ENCODE results near the gene TOP3A. TPM values are rescaled to one million over a fixed set of nuclear protein-coding genes. Genes with fewer than 3 reads are reported as not detected.

The TOP3A gene, protein sequence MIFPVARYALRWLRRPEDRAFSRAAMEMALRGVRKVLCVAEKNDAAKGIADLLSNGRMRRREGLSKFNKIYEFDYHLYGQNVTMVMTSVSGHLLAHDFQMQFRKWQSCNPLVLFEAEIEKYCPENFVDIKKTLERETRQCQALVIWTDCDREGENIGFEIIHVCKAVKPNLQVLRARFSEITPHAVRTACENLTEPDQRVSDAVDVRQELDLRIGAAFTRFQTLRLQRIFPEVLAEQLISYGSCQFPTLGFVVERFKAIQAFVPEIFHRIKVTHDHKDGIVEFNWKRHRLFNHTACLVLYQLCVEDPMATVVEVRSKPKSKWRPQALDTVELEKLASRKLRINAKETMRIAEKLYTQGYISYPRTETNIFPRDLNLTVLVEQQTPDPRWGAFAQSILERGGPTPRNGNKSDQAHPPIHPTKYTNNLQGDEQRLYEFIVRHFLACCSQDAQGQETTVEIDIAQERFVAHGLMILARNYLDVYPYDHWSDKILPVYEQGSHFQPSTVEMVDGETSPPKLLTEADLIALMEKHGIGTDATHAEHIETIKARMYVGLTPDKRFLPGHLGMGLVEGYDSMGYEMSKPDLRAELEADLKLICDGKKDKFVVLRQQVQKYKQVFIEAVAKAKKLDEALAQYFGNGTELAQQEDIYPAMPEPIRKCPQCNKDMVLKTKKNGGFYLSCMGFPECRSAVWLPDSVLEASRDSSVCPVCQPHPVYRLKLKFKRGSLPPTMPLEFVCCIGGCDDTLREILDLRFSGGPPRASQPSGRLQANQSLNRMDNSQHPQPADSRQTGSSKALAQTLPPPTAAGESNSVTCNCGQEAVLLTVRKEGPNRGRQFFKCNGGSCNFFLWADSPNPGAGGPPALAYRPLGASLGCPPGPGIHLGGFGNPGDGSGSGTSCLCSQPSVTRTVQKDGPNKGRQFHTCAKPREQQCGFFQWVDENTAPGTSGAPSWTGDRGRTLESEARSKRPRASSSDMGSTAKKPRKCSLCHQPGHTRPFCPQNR
- 70.7 and 75.0 TPM in 2 replicates for total RNA-seq

DNA sequence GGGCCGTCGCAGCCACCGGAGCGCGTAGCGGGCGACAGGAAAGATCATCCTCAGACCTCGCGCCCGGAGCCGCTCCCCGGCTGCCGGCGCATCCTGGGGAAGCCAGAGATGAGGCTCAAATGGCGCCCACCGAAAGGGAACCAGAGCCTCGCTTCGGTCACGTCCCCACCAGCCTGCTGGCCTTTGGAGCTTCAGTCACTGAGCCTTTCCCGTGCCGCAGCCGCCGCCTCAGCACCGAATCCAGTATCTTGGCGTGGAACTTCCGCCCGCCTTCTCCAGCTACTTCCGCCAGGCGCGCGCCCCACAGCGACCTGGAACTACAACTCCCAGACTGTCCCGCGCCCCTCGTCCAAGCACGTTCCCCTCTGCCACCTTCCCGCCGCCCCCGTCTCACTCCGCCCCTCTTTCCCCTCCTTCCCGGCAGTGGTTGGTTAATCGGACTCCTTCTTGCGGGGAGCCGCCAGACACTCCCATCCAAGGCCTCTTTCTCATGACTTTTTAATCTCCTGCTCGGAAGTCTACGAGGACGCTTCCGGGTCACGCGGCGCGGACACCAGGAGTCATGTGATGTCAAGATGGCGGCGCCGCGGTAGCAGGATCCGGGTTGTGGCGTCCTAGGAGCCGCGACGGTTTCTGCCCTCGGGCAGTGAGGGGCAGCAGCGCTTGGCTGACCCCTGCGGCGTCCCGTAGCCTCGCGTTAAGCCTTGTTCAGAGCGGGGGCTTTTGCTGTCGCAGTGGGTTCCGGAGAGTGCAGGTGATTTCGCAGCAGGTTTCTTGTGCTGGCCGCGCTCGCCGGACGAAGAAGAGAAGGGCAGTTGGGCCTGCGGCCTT lies at the start of gene TOP3A, which contains the start of gene SMCR8:
TSS of gene TOP3A (minus strand) at position 264 of the 831 bp plus-strand sequence. CDS start at position 48, 216 bp downstream.
TSS of gene SMCR8 (plus strand) at position 563 of the 831 bp plus-strand sequence. CDS start 497 bp downstream, outside the sequence.
- peak within 1 kb of the TSS; percentile 100 for H3K27ac Mint-ChIP-seq
- no peaks in the 10 kb centered on the region for H3K27me3 Mint-ChIP-seq (ENCODE audit: low read depth)
- peak within 1 kb of the TSS; percentile 94 for H3K4me3 Mint-ChIP-seq (ENCODE audit: low read depth)
- peak; percentile 98 for DNase-seq (ENCODE audit: low spot score)
- H3K9me3 Mint-ChIP-seq = no peaks in the 10 kb centered on the region
- intact Hi-C loops (cut with micrococcal nuclease) = loop anchor here (2.0 to 10.0 kb wide), 3 partner anchors 54 to 130 kb away; partner anchors contain the start of genes ALKBH5, LLGL1 and MIEF2
- H3K36me3 Mint-ChIP-seq (ENCODE audit: low read depth) = peaks cover 70% of the 10 kb centered on the region
- H3K4me1 Mint-ChIP-seq (ENCODE audit: low read depth) = peaks cover 61% of the 10 kb centered on the region

- H3K4me1 Mint-ChIP-seq (ENCODE audit: low read depth) = peaks cover 12% of the 10 kb centered on the region
- H3K4me3 Mint-ChIP-seq (ENCODE audit: low read depth) = no peak overlapping the region
- no peaks in the 10 kb centered on the region for H3K27me3 Mint-ChIP-seq (ENCODE audit: low read depth)
- H3K36me3 Mint-ChIP-seq (ENCODE audit: low read depth) = peaks cover 9% of the 10 kb centered on the region
- DNase-seq (ENCODE audit: low spot score) = no peak
- intact Hi-C loops (cut with micrococcal nuclease) = no loop called here
- H3K9me3 Mint-ChIP-seq = no peaks in the 10 kb centered on the region
- no peak overlapping the region for H3K27ac Mint-ChIP-seq
These were observed 49.4 kb upstream of the TOP3A start for GRCh38 chr17:18364166-18364565.

DNA sequence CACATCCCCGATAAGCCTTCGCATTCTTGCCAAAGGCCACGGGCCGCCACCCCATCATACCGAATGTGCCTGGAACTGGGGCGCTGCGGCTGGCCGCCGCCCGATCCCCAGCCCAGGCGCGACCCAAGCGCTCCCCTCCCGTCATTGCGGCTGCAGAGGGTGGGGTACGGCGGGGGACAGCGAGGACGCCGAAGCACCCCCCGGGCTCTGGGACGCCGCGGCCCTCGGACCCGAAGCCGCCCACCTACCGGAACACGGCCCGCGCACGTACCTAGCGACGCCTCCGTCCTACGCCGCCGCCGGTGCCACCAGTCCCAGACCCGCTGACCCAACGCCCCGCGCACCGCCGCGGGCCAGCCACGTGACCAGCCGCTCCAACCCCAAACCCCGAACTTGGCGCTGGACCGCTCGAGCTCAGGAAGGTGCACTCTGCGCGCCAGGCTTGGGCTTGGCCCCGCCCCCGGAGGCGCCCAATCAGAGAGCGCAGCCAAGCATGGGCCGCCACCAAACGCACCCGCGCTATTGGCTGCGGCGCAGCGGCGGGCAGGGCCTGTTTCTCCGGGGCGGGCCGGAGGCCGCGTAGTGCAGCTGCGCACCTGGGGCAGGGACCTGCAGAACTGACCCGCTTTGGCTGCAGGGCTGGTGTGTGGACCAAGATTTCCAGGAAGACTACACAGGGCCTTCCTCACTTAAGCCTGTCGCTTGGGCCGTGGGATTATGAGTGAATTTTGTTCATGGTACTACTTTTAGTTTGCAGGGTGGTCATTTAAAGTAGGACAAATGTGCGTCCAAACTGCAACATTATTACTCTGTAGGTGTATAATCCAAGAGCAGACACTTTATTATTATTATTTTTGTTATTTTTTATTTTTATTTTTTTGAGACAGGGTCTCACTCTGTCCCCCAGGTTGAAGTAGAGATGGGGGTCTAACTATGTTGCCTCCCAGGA lies 48.6 kb upstream of the TOP3A start, which contains the start of gene SHMT1:
TSS of gene SHMT1 (minus strand) at position 450 of the 949 bp plus-strand sequence. CDS start 7,569 bp downstream, outside the sequence.
- Mint-ChIP-seq H3K27me3 (ENCODE audit: low read depth) (no peaks in the 10 kb centered on the region), H3K9me3 (no peaks in the 10 kb centered on the region), H3K4me1 (ENCODE audit: low read depth) (peaks cover 12% of the 10 kb centered on the region), H3K4me3 (ENCODE audit: low read depth) (peak within 1 kb of the TSS; percentile 91), H3K27ac (peak within 1 kb of the TSS; percentile 84), H3K36me3 (ENCODE audit: low read depth) (peaks cover 10% of the 10 kb centered on the region)
- DNase-seq (ENCODE audit: low spot score) = peak; percentile 91
- intact Hi-C loops (cut with micrococcal nuclease) = no loop called here

- H3K36me3 Mint-ChIP-seq (ENCODE audit: low read depth) = peaks cover 10% of the 10 kb centered on the region
- H3K4me1 Mint-ChIP-seq (ENCODE audit: low read depth) = peaks cover 12% of the 10 kb centered on the region
- H3K27me3 Mint-ChIP-seq (ENCODE audit: low read depth) = no peaks in the 10 kb centered on the region
- no peaks in the 10 kb centered on the region for H3K9me3 Mint-ChIP-seq
- H3K4me3 Mint-ChIP-seq (ENCODE audit: low read depth) = peak overlapping the region; percentile 91
- intact Hi-C loops (cut with micrococcal nuclease) = no loop called here
- no peak for DNase-seq (ENCODE audit: low spot score)
- H3K27ac Mint-ChIP-seq = peak overlapping the region; percentile 62
These were observed 47.9 kb upstream of the TOP3A start for GRCh38 chr17:18362698-18363100.

DNA sequence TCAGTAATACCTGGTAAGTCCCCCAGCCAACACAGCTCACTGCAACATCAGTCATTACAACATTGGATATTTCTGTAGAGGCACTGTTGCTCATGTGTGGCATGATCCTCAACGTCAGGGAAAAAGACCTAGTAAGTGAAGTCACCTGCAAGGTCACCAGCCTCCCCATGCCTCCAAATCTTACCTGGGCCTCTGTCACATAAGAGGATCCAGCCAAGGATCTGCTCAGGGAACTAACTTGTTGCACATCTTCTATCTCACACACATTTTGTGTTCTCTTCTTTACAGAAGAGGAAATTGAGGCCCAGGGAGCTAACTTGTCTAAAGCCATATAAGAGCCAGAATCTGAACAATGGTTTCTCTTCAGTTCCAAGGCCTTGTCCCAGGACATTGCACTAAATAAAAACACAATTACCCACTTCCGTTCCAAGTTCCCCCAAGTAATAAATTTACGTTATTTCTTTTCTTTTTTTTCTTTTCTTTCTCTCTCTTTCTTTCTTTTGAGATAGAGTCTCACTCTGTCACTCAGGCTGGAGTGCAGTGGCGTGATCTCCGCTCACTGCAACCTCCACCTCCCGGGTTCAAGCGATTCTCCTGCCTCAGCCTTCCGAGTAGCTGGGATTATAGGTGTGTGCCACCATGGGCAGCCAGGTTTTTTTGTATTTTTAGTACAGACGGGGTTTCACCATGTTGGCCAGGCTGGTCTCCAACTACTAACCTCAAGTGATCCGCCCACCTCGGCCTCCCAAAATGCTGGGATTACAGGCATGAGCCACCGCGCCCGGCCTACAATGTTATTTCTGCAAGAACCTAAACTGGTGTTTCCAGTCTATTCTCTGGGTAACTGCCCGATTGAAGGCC lies 47.3 kb upstream of the TOP3A start:
- Mint-ChIP-seq H3K4me3 (ENCODE audit: low read depth) (peak overlapping the region; percentile 91), H3K27me3 (ENCODE audit: low read depth) (no peaks in the 10 kb centered on the region), H3K9me3 (no peaks in the 10 kb centered on the region), H3K36me3 (ENCODE audit: low read depth) (peaks cover 10% of the 10 kb centered on the region), H3K27ac (peak overlapping the region; percentile 62), H3K4me1 (ENCODE audit: low read depth) (peaks cover 12% of the 10 kb centered on the region)
- DNase-seq (ENCODE audit: low spot score) = no peak
- intact Hi-C loops (cut with micrococcal nuclease) = no loop called here

DNA sequence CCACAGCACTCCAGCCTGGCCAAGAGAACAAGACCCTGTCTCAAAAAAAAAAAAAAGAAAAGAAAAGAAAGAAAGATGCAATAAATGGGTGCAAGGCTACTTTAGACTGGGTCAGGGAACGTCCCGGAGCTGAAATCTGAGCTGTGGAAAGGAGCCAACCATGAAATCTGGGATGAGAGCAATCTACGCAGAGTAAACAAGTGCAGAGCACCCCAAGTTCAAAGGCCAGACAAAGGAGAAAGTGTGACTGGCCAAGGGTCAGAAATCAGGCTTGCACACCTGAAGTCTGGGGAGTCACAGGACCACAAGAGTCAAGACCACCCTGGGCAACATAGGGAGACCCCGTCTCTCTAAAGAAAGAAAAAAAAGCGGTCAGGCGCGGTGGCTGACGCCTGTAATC lies 45.7 kb upstream of the TOP3A start:
- intact Hi-C loops (cut with micrococcal nuclease) = no loop called here
- Mint-ChIP-seq H3K4me1 (ENCODE audit: low read depth) (peaks cover 15% of the 10 kb centered on the region), H3K36me3 (ENCODE audit: low read depth) (peaks cover 18% of the 10 kb centered on the region), H3K27me3 (ENCODE audit: low read depth) (no peaks in the 10 kb centered on the region), H3K4me3 (ENCODE audit: low read depth) (no peak overlapping the region), H3K9me3 (no peaks in the 10 kb centered on the region), H3K27ac (no peak overlapping the region)
- no peak for DNase-seq (ENCODE audit: low spot score)

DNA sequence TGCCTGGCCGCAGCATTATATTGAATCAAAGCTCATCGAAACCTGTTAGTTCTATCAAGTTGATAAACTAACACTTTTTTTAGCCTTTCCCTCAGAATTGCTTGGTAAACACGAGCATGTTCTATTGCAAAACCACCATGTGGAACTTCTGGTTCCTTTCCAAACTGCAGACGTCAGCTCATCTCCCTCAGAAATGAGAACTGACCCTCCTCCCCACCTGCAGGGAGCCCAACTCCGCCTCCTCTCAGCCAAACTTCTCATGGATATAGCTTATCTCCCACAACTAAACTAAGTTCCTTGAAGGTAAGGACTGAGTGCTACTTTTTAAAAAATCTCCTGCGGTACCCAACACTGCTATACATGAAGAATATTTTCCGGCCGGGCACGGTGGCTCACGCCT lies 41.8 kb upstream of the TOP3A start:
- Mint-ChIP-seq H3K4me1 (ENCODE audit: low read depth) (peaks cover 3% of the 10 kb centered on the region), H3K27me3 (ENCODE audit: low read depth) (no peaks in the 10 kb centered on the region), H3K9me3 (no peaks in the 10 kb centered on the region), H3K27ac (no peak overlapping the region), H3K4me3 (ENCODE audit: low read depth) (no peak overlapping the region), H3K36me3 (ENCODE audit: low read depth) (peaks cover 44% of the 10 kb centered on the region)
- intact Hi-C loops (cut with micrococcal nuclease) = no loop called here
- no peak for DNase-seq (ENCODE audit: low spot score)

GRCh38 chr17:18353541-18353940 lies 38.7 kb upstream of the TOP3A start:
- Mint-ChIP-seq H3K4me1 (ENCODE audit: low read depth) (peaks cover 3% of the 10 kb centered on the region), H3K27me3 (ENCODE audit: low read depth) (no peaks in the 10 kb centered on the region), H3K27ac (no peak overlapping the region), H3K9me3 (no peaks in the 10 kb centered on the region), H3K36me3 (ENCODE audit: low read depth) (peaks cover 36% of the 10 kb centered on the region), H3K4me3 (ENCODE audit: low read depth) (no peak overlapping the region)
- intact Hi-C loops (cut with micrococcal nuclease) = no loop called here
- DNase-seq (ENCODE audit: low spot score) = no peak

- H3K27me3 Mint-ChIP-seq (ENCODE audit: low read depth) = no peaks in the 10 kb centered on the region
- H3K36me3 Mint-ChIP-seq (ENCODE audit: low read depth) = peaks cover 75% of the 10 kb centered on the region
- H3K9me3 Mint-ChIP-seq = no peaks in the 10 kb centered on the region
- DNase-seq (ENCODE audit: low spot score) = no peak
- H3K27ac Mint-ChIP-seq = no peak overlapping the region
- intact Hi-C loops (cut with micrococcal nuclease) = no loop called here
- no peak overlapping the region for H3K4me3 Mint-ChIP-seq (ENCODE audit: low read depth)
- peaks cover 4% of the 10 kb centered on the region for H3K4me1 Mint-ChIP-seq (ENCODE audit: low read depth)
These were observed 29.2 kb upstream of the TOP3A start for GRCh38 chr17:18344021-18344420.

- Mint-ChIP-seq H3K27ac (no peak overlapping the region), H3K4me3 (ENCODE audit: low read depth) (no peak overlapping the region), H3K9me3 (no peaks in the 10 kb centered on the region), H3K4me1 (ENCODE audit: low read depth) (peaks cover 4% of the 10 kb centered on the region), H3K27me3 (ENCODE audit: low read depth) (no peaks in the 10 kb centered on the region), H3K36me3 (ENCODE audit: low read depth) (peaks cover 67% of the 10 kb centered on the region)
- intact Hi-C loops (cut with micrococcal nuclease) = no loop called here
- no peak for DNase-seq (ENCODE audit: low spot score)
These were observed 25.1 kb upstream of the TOP3A start for GRCh38 chr17:18339933-18340332.
